Measurements from ENCODE around the gene EXOSC5. TPM values are rescaled to one million over a fixed set of nuclear protein-coding genes. Genes with fewer than 3 reads are reported as not detected.
A peak's percentile ranks its signal among the peaks of the same experiment; 100 is the strongest.

EXOSC5 gene
- total and polyA plus RNA-seq, 2 of the 13 experiments (the other 11 are each of a cell fraction or from before 2014, with no cell fraction given), result 24.1 to 26.5 TPM

- no peak; the same call in 1 of the 2 replicates for TF ChIP-seq TIGD3 (CRISPR knock-in tag; IDR thresholded peaks at IDR 0.05; ENCODE audit: borderline replicate concordance)
- TF ChIP-seq GABPA (IDR thresholded peaks at IDR 0.05; ENCODE audit: low read depth, low read length), result no peak
- peak; percentile 69 for TF ChIP-seq GABPA (CRISPR knock-in tag; IDR thresholded peaks at IDR 0.05; ENCODE audit: low read depth)
- TF ChIP-seq ZNF670 (CRISPR knock-in tag; IDR thresholded peaks at IDR 0.05; ENCODE audit: borderline replicate concordance), result peak; percentile 37; the same call in 1 of the 2 replicates
- TF ChIP-seq FOSL2 (CRISPR knock-in tag; IDR thresholded peaks at IDR 0.05), result no peak; the same call in none of the 2 replicates
- peak; percentile 67; the same call in 1 of the 2 replicates for TF ChIP-seq ZNF136 (CRISPR knock-in tag; IDR thresholded peaks at IDR 0.05; ENCODE audit: low read depth)
- TF ChIP-seq HDAC6 (IDR thresholded peaks at IDR 0.05; ENCODE audit: low read depth, low read length), result no peak
- no peak for TF ChIP-seq CBX2 (IDR thresholded peaks at IDR 0.05; ENCODE audit: low read depth, low read length)
- no peak for TF ChIP-seq CBX2 (CRISPR knock-in tag; IDR thresholded peaks at IDR 0.05; ENCODE audit: low read depth)
- TF ChIP-seq HNRNPL (IDR thresholded peaks at IDR 0.05; ENCODE audit: low read depth, low read length), result 0 out of 2 replicates have a peak, but pooled peaks have one; percentile 11
- 0 out of 2 replicates have a peak, but pooled peaks have one; percentile 50 for TF ChIP-seq PCBP1 (IDR thresholded peaks at IDR 0.05; ENCODE audit: borderline replicate concordance, low read depth, low read length)
- TF ChIP-seq IKZF4 (CRISPR knock-in tag; IDR thresholded peaks at IDR 0.05; ENCODE audit: borderline replicate concordance, low read depth, not compliant biosample characterization), result peak; percentile 53
- TF ChIP-seq ZNF24 (IDR thresholded peaks at IDR 0.05), result no peak
- no peak for TF ChIP-seq ZNF652 (CRISPR knock-in tag; IDR thresholded peaks at IDR 0.05; ENCODE audit: borderline replicate concordance, low read depth)
- peak; percentile 65 for TF ChIP-seq RBM22 (optimal IDR thresholded peaks at IDR 0.05; ENCODE audit: low read length)
- no peak for TF ChIP-seq SATB2 (CRISPR knock-in tag; IDR thresholded peaks at IDR 0.05)
- no peak for TF ChIP-seq ZMAT5 (CRISPR knock-in tag; IDR thresholded peaks at IDR 0.05; ENCODE audit: borderline replicate concordance, low read depth)
- 0 out of 2 replicates have a peak, but pooled peaks have one; percentile 9 for TF ChIP-seq TRAFD1 (CRISPR knock-in tag; IDR thresholded peaks at IDR 0.05; ENCODE audit: borderline replicate concordance)
- peak; percentile 14; the same call in 1 of the 2 replicates for TF ChIP-seq SALL2 (CRISPR knock-in tag; IDR thresholded peaks at IDR 0.05)
- TF ChIP-seq ZNF644 (CRISPR knock-in tag; IDR thresholded peaks at IDR 0.05; ENCODE audit: low read depth), result peak; percentile 68; the same call in 1 of the 2 replicates
- no peak for TF ChIP-seq SKIL (CRISPR knock-in tag; IDR thresholded peaks at IDR 0.05; ENCODE audit: borderline replicate concordance)
- TF ChIP-seq ZGPAT (CRISPR knock-in tag; IDR thresholded peaks at IDR 0.05), result peak; percentile 50; the same call in 1 of the 2 replicates
Measured at GRCh38 chr19:41363753-41364523, 33.2 kb downstream of the EXOSC5 start, which contains the start of gene B9D2 (continued).
